RWPE1 (cell line): ENCODE measurements around the gene FOXP1.

Experiments
- CTCF ChIA-PET: fragments of 350-600 bp; sonication (Branson Sonifier 250); formaldehyde crosslinking; extraction: SDS; loops from one replicate; lab custom pipeline; 2021; lab: Yijun Ruan, JAX
- POLR2A ChIA-PET: fragments of 400-600 bp; formaldehyde crosslinking; extraction: SDS; loops from one replicate; lab custom pipeline; 2020; ENCODE audit warnings: antibody characterized with exemption; ENCODE audit not compliant: low non-redundant PET; lab: Yijun Ruan, JAX
- DNase-seq: peaks from one replicate; pipeline ENCODE4 v3.0.0; 2012; ENCODE audit warnings: low spot score
- H3K27ac ChIP-seq: fragments of 450-650 bp; 2 replicates; pipeline ENCODE4 v1.5.1; 2017
- TF ChIP-seq, protein P1 (sequence below): fragments of 450-650 bp; conservative IDR thresholded peaks from 2 replicates; pipeline ENCODE4 v1.5.1; 2017; ENCODE audit warnings: low read depth, mild to moderate bottlenecking

FOXP1 gene

DNA sequence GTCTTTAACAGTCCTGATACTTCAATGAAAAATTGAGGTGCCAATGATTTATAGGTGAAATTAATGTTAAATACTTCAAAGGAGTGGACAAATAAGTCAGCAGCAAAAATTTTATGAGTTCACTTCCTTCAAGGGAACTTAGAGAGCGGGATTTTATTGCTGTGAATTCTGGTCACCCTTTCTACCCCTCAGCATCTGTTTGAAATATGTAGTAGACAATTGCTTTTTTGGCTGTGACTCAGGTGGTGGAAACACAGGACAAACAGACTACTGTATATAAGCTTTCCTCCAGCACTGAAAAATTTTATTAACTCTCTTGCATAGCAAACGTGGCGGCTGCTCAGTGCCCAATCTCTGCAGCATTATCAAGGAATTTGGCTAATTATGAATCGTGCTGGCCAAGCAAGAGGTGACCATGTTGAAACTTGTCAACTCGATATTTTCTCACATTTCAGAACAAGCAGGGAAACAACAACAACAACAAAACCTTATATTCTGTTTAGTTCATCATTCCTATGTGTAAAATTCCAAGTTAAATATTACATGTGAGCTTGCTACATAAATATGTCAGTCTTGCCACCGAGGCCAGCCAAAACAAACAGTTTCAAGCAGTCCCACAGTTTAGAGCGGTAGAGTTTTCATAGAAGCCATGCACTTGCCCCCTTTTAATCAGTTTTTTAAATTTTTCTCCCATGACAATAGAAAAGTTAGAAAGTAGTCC is 420.2 kb downstream of the FOXP1 start:
- TF ChIP-seq, protein P1, sequence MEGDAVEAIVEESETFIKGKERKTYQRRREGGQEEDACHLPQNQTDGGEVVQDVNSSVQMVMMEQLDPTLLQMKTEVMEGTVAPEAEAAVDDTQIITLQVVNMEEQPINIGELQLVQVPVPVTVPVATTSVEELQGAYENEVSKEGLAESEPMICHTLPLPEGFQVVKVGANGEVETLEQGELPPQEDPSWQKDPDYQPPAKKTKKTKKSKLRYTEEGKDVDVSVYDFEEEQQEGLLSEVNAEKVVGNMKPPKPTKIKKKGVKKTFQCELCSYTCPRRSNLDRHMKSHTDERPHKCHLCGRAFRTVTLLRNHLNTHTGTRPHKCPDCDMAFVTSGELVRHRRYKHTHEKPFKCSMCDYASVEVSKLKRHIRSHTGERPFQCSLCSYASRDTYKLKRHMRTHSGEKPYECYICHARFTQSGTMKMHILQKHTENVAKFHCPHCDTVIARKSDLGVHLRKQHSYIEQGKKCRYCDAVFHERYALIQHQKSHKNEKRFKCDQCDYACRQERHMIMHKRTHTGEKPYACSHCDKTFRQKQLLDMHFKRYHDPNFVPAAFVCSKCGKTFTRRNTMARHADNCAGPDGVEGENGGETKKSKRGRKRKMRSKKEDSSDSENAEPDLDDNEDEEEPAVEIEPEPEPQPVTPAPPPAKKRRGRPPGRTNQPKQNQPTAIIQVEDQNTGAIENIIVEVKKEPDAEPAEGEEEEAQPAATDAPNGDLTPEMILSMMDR, result no peak
- DNase-seq, result no peak
- H3K27ac ChIP-seq, result no peak overlapping the region
- ChIA-PET POLR2A (no interaction called here), CTCF (no interaction called here)

DNA sequence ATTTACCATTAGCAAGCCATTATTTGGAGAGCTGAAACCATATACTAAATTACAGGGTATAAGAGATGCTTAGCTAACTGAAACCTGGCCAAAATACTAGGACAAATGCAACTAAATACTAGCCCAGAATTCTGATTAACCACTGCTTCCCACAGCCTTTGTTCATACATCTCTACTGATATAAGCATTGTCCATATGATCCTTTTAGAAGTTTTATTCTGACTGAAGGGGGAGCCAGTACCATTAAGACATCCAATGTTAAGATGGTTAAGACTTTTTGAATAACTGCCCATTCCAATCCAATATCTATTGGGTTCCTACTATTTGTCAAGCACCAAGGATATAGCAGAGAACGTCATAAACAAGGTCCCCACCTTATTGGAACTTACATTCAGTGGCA is 421.3 kb downstream of the FOXP1 start:
- no peak for DNase-seq
- H3K27ac ChIP-seq, result no peak overlapping the region
- POLR2A ChIA-PET, result no interaction called here
- TF ChIP-seq, protein P1, result no peak
- CTCF ChIA-PET, result no interaction called here

- ChIA-PET POLR2A (no interaction called here), CTCF (no interaction called here)
- no peak for DNase-seq
- H3K27ac ChIP-seq, result no peak overlapping the region
- TF ChIP-seq, protein P1, result no peak
Measured at GRCh38 chr3:71160785-71161546, 422.6 kb downstream of the FOXP1 start.

- no peak overlapping the region for H3K27ac ChIP-seq
- TF ChIP-seq, protein P1, result no peak
- peak; percentile 26 for DNase-seq
- POLR2A ChIA-PET, result interaction anchor here (0.5 kb wide), 1 partner anchor 120 kb away, joined by 4 read pairs; no protein-coding TSS in a partner anchor
- CTCF ChIA-PET, result no interaction called here
Measured at GRCh38 chr3:71156062-71156665, 427.4 kb downstream of the FOXP1 start.

DNA sequence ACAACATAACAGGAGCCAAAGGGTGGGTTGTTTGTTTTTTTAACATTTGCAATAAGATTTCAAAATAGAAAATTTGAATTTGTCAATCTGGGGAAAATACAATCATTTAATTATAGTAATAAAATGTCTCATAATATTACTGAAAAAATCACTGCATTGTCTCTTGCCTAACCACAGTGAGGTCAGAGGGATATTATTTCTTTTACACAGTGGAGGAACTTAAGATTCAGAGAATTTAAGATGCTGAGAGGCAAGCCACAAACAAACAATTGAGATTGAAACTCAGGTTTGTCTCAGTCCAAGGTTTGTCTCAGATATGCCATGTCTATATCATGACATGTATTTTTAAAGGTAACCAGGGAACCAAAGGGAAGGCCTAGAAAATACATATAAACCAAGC is 428.7 kb downstream of the FOXP1 start:
- DNase-seq, result no peak
- no peak overlapping the region for H3K27ac ChIP-seq
- CTCF ChIA-PET, result no interaction called here
- TF ChIP-seq, protein P1, result no peak
- POLR2A ChIA-PET, result no interaction called here

- ChIA-PET CTCF (interaction anchor here (0.5 kb wide), 1 partner anchor 9 kb away, joined by 3 read pairs; no protein-coding TSS in a partner anchor), POLR2A (no interaction called here)
- DNase-seq, result no peak
- H3K27ac ChIP-seq, result no peak overlapping the region
- TF ChIP-seq, protein P1, result no peak
Measured at GRCh38 chr3:71153713-71154112, 429.8 kb downstream of the FOXP1 start.
